Measurements from ENCODE around the gene NET1.

Gene NET1, protein sequence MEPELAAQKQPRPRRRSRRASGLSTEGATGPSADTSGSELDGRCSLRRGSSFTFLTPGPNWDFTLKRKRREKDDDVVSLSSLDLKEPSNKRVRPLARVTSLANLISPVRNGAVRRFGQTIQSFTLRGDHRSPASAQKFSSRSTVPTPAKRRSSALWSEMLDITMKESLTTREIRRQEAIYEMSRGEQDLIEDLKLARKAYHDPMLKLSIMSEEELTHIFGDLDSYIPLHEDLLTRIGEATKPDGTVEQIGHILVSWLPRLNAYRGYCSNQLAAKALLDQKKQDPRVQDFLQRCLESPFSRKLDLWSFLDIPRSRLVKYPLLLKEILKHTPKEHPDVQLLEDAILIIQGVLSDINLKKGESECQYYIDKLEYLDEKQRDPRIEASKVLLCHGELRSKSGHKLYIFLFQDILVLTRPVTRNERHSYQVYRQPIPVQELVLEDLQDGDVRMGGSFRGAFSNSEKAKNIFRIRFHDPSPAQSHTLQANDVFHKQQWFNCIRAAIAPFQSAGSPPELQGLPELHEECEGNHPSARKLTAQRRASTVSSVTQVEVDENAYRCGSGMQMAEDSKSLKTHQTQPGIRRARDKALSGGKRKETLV

DNA sequence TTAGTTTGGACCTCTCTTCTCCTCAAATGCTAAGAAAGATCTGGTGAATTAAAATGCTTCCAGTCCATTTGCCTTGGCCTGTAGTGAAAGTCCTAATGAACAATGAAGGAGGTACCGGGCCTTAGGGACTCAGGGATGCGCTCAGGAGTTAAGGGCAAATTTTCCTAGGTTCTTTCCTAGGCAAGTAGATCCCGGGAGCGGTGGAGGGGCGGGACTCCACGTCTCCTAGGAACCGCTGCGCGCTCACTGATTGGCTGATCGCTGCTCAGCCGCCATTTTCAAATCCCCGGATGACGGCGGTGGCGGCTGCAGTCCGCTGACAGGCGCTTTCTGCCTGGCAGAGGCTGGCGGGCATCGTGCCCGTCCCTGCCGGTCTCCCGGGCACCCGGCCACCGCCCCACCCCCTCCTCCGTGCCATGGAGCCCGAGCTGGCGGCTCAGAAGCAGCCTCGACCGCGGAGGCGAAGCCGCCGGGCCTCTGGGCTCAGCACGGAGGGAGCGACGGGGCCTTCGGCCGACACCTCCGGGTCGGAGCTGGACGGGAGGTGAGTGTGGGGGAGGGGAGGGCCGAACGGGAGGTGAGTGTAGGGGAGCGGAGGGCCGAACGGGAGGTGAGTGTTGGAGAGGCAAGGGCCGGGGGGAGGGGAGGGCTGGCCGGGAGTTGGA lies at the start of gene NET1:
Gene NET1 (plus strand): TSS at position 281 of the 665 bp plus-strand sequence. CDS start 136 bp downstream, at position 417.
- TF ChIP-seq CTCF (IDR thresholded peaks at IDR 0.05) = no peak

DNA sequence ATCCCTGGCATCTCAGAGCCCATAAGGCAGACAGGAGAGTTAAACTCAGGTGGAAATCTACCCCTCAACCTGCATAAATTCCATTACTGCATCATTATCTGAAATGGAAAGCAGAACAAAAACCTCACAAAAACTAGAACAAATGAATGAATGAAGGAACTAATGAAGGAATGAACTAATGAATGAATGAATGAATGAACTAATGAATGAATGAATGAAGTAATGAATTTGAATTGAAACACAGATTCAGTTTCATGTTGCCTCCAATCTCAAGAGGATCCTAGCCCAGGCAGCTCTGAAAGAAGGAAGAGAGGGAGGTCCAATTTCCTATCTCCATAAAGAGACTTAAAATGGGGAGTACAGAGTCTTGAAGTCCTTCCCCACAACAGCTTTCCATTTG lies 49.5 kb upstream of the NET1 start:
- no peak for TF ChIP-seq CTCF (IDR thresholded peaks at IDR 0.05)

DNA sequence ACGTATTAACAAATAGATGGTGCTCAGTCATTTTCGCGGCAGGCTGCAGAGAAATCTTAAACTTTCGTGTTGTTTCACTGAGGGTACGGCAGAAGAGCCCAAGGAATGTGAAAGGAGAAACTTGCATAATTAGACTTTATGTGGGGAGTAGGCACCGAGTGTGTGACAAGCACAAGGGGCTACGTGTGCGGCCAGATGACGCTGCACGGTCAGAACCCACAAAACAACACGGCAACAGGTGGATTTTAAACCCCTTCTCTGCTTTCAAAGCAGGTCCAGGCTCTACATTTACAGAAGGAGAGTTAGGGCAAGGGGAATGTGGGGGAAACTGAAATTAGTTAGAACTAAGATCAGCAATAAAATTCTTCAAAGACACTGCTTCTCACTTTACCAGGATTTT lies 48.0 kb upstream of the NET1 start:
- no peak for TF ChIP-seq CTCF (IDR thresholded peaks at IDR 0.05)

DNA sequence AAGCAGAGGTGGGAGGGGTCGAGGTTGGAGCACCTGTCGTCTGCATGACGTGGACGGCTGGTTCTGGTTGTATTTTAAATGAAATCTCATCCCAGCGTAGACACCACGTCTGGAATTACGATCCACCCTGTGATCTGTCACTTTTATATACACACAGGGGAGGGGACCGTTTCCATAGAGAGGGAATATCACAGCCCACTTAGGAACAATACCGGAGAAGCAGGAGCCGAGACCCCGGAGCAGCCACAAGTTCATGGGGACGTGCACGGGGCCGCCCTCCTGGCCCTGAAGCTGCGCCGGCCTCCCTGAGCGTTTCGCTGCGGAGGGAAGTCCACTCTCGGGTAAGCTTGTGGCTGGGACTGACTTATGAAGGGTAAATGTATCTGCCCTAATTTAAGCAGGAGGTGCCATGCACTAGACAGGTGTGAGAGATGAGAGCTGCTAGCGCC lies 47.4 kb upstream of the NET1 start, which contains the start of gene UCN3:
Gene UCN3 (plus strand): TSS at position 77 of the 449 bp plus-strand sequence. CDS start 8,755 bp downstream, outside the sequence.
- no peak for TF ChIP-seq CTCF (IDR thresholded peaks at IDR 0.05)

DNA sequence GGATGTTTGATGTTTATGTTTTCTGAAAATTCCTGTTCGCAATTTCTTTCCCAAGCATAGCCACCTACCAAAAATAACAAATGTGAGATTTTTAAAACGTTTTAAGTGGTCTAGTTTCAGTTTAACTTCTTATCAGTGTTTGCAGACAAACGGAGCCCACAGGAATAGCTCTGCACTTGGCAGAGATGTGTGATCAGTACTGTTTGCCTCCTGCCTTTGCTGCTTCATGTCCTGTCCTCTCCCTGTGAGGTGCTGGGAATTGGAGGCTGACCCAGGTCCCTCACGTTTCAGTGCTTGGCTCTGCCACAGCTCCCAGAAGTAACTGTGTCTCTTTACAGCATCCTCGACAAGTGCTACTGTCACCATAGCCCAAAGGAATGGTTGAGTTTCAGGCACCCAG lies 46.4 kb upstream of the NET1 start:
- no peak for TF ChIP-seq CTCF (IDR thresholded peaks at IDR 0.05)

DNA sequence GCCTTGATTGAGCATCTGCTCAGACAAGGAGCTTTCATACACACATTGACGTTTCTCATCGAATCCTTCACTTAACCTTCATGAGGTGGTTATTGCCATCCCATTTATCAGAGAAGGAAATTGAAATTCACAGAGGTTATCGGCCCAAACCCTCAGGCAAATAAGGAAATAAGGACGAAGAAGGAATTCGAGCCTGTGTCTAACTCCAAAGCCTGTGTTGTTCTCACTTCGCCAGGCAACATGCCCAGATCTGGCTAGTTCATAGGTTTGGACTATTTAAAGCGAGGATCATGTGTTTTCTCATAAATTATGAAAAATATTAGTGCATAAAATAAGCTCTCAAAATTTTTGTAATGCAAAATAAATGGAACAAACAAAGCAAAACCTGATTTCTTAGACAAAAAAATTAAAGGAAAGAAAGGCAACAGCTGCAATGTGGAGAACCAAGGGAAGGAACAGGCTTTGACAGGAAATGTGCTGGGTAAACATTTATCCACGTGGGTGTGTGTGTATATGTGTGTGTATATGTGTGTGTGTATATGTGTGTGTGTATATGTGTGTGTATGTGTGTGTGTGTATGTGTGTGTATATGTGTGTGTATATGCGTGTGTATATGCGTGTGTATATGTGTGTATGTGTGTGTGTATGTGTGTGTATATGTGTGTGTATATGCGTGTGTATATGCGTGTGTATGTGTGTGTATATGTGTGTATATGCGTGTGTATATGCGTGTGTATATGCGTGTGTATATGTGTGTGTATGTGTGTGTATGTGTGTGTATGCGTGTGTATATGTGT lies 42.8 kb upstream of the NET1 start:
- no peak for TF ChIP-seq CTCF (IDR thresholded peaks at IDR 0.05)

All from LNCAP (cell line).